Panc1 (cell line): ENCODE results near the gene DOCK1. TPM values are rescaled to one million over a fixed set of nuclear protein-coding genes. Genes with fewer than 3 reads are reported as not detected.

Experiments
- ATAC-seq: fragments of 200-7000 bp; cut with Tn5 transposase; 2 replicates; pipeline ENCODE4 v1.9.1; 2020; ENCODE audit warnings: mild to moderate bottlenecking, moderate library complexity
- BruUV-seq: library from RNA; stranded (reverse); fragments of 400-500 nt; replicated peaks from 2 replicates; lab custom pipeline; 2021; lab: Mats Ljungman, UMichigan
- CTCF ChIA-PET: fragments of 300-600 bp; sonication (Branson Sonifier 250); formaldehyde crosslinking; loops from one replicate; lab custom pipeline; 2022; ENCODE audit warnings: antibody characterized with exemption; lab: Charles Lee
- POLR2A ChIA-PET: fragments of 300-600 bp; sonication (Branson Sonifier 250); formaldehyde crosslinking; loops from one replicate; lab custom pipeline; 2022; ENCODE audit warnings: antibody characterized with exemption; lab: Charles Lee
- DNase-seq: peaks from one replicate; pipeline ENCODE4 v3.0.0-alpha.2; 2010; ENCODE audit warnings: low read depth, low spot score
- H3K27ac ChIP-seq: 2 replicates; pipeline ENCODE4 v1.5.1; 2011; ENCODE audit warnings: mild to moderate bottlenecking, low read length, inconsistent platforms
- H3K27me3 ChIP-seq: fragments of 200-500 bp; sonication (Bioruptor generic); 2 replicates; pipeline ENCODE4 v1.6.0; 2014; ENCODE audit warnings: low read length, inconsistent platforms; ENCODE audit not compliant: control insufficient read depth, insufficient read depth
- H3K36me3 ChIP-seq: fragments of 200-500 bp; sonication (Bioruptor generic); 2 replicates; pipeline ENCODE4 v1.5.1; 2014; ENCODE audit warnings: inconsistent platforms, mild to moderate bottlenecking, low read length, moderate library complexity; ENCODE audit not compliant: control insufficient read depth, insufficient read depth
- H3K4me1 ChIP-seq: 2 replicates; pipeline ENCODE4 v1.5.1; 2011; ENCODE audit warnings: inconsistent platforms, mild to moderate bottlenecking, low read length, moderate library complexity; ENCODE audit not compliant: control insufficient read depth, insufficient read depth
- H3K4me3 ChIP-seq, 2 experiments: 2 replicates each; pipeline ENCODE4 v1.5.1; 2011 to 2012; ENCODE audit warnings: low read depth in 2 of 2, low read length in 2 of 2, mild to moderate bottlenecking in 2 of 2, inconsistent platforms in 1 of 2, moderate library complexity in 1 of 2
- H3K9me3 ChIP-seq: fragments of 200-500 bp; sonication (Bioruptor generic); 2 replicates; pipeline ENCODE4 v1.5.1; 2014; ENCODE audit warnings: low read depth, mild to moderate bottlenecking, inconsistent platforms, low read length, moderate library complexity; ENCODE audit not compliant: control insufficient read depth, insufficient read depth
- POLR2AphosphoS5 ChIP-seq: IDR thresholded peaks from 2 replicates; pipeline ENCODE4 v1.6.1; 2012; ENCODE audit warnings: mild to moderate bottlenecking, low read depth, low read length, moderate library complexity
- SIN3A ChIP-seq: IDR thresholded peaks from 2 replicates; pipeline ENCODE4 v1.6.1; 2012; ENCODE audit warnings: low read depth, mild to moderate bottlenecking, low read length, moderate library complexity, borderline replicate concordance; ENCODE audit not compliant: insufficient read depth
- TCF7L2 ChIP-seq: IDR thresholded peaks from 2 replicates; pipeline ENCODE4 v1.6.1; 2011; ENCODE audit warnings: mild to moderate bottlenecking, low read depth, low read length, inconsistent platforms
- in situ Hi-C: cut with HindIII; loops from 2 replicates; pipeline ENCODE4 v1.10.0; 2016; ENCODE audit warnings: low sequenced_read_pairs, low pct_unique_long_range_greater_than_20kb
- intact Hi-C: fragments of 100-400 bp; cut with micrococcal nuclease; formaldehyde crosslinking; loops from one replicate; pipeline ENCODE4 v1.10.0; 2022; ENCODE audit not compliant: unreplicated experiment
- total RNA-seq: library from RNA; stranded (reverse); gene quantifications from one replicate; pipeline ENCODE4 v1.2.1, GENCODE V29; 2021; ENCODE audit not compliant: unreplicated experiment
- TF ChIP-seq, protein P1 (sequence below): fragments of 450-650 bp; IDR thresholded peaks from 2 replicates; pipeline ENCODE4 v1.5.1; 2017; ENCODE audit warnings: mild to moderate bottlenecking
- TF ChIP-seq, protein P2 (sequence below), 2 experiments: IDR thresholded peaks; 2 replicates each; pipeline ENCODE4 v1.6.1; 2011 to 2012; ENCODE audit warnings: low read depth in 2 of 2, control low read depth in 1 of 2, low read length in 1 of 2, mild to moderate bottlenecking in 1 of 2, moderate library complexity in 1 of 2; ENCODE audit not compliant: insufficient read depth in 1 of 2

DOCK1 gene
- total RNA-seq, 1 experiment from 2014 or later: 67.6 TPM

DNA sequence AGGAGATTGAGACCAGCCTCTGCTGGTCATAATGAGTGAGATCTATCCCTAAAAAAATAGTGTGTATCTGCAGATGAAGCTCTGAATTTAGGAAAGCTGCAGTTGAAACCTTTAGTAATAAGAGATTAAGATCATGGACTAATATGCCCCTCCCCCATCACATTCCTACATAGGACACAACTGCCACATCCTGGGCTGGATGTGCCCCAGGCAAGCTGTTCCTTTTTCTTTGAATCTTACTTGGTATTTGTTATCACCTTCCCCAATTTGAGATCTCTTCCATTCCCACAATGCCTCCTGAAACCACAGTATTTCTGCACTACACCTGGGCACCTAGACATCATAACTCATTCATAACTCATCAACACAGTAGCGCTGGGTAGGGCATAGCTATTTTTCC is 74.1 kb downstream of the DOCK1 start:
- no peak for TF ChIP-seq SIN3A
- TF ChIP-seq TCF7L2: no peak
- TF ChIP-seq, protein P1, sequence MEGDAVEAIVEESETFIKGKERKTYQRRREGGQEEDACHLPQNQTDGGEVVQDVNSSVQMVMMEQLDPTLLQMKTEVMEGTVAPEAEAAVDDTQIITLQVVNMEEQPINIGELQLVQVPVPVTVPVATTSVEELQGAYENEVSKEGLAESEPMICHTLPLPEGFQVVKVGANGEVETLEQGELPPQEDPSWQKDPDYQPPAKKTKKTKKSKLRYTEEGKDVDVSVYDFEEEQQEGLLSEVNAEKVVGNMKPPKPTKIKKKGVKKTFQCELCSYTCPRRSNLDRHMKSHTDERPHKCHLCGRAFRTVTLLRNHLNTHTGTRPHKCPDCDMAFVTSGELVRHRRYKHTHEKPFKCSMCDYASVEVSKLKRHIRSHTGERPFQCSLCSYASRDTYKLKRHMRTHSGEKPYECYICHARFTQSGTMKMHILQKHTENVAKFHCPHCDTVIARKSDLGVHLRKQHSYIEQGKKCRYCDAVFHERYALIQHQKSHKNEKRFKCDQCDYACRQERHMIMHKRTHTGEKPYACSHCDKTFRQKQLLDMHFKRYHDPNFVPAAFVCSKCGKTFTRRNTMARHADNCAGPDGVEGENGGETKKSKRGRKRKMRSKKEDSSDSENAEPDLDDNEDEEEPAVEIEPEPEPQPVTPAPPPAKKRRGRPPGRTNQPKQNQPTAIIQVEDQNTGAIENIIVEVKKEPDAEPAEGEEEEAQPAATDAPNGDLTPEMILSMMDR: no peak
- TF ChIP-seq, protein P2, sequence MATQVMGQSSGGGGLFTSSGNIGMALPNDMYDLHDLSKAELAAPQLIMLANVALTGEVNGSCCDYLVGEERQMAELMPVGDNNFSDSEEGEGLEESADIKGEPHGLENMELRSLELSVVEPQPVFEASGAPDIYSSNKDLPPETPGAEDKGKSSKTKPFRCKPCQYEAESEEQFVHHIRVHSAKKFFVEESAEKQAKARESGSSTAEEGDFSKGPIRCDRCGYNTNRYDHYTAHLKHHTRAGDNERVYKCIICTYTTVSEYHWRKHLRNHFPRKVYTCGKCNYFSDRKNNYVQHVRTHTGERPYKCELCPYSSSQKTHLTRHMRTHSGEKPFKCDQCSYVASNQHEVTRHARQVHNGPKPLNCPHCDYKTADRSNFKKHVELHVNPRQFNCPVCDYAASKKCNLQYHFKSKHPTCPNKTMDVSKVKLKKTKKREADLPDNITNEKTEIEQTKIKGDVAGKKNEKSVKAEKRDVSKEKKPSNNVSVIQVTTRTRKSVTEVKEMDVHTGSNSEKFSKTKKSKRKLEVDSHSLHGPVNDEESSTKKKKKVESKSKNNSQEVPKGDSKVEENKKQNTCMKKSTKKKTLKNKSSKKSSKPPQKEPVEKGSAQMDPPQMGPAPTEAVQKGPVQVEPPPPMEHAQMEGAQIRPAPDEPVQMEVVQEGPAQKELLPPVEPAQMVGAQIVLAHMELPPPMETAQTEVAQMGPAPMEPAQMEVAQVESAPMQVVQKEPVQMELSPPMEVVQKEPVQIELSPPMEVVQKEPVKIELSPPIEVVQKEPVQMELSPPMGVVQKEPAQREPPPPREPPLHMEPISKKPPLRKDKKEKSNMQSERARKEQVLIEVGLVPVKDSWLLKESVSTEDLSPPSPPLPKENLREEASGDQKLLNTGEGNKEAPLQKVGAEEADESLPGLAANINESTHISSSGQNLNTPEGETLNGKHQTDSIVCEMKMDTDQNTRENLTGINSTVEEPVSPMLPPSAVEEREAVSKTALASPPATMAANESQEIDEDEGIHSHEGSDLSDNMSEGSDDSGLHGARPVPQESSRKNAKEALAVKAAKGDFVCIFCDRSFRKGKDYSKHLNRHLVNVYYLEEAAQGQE (IDR thresholded peaks at IDR 0.05; ENCODE audit: insufficient read depth in 1 of 2, low read depth in 2 of 2, low read length in 1 of 2): no peak
- no peak for TF ChIP-seq POLR2AphosphoS5
- Histone ChIP-seq H3K27ac (no peak overlapping the region), H3K36me3 (peaks cover 5% of the 10 kb centered on the region; the same call in 1 of the 2 replicates), H3K4me1 (no peaks in the 10 kb centered on the region), H3K9me3 (no peaks in the 10 kb centered on the region), H3K27me3 (no peaks in the 10 kb centered on the region), H3K4me3 (no peak overlapping the region)
- intact Hi-C loops: no loop called here
- ChIA-PET POLR2A (no interaction called here), CTCF (no interaction called here)
- in situ Hi-C loops: no loop called here
- ATAC-seq (no peak), DNase-seq (no peak)
- BruUV-seq: no TSS peak

DNA sequence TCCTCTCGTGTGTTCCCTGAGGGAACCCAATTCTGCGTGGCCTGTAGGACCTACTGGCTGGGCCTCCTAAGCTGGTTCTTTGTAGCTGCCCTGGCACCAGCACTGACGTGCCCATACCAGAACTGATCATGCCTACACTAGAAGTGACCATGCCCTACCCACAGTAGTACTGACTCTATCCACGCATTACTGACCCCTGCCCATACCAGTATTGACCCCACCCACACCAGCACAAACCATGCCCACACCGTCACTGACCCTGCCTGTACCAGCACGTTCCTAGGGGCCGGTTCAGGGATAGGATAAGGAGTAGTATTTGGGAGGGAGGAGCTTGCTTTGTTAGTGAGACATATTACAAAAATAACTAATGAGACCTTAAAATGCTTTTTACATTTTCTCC is 88.0 kb downstream of the DOCK1 start:
- in situ Hi-C loops (no loop called here), intact Hi-C loops (no loop called here)
- TF ChIP-seq, protein P2 (IDR thresholded peaks at IDR 0.05; ENCODE audit: insufficient read depth in 1 of 2, low read depth in 2 of 2, low read length in 1 of 2): no peak
- TF ChIP-seq POLR2AphosphoS5: no peak
- TF ChIP-seq TCF7L2: no peak
- TF ChIP-seq, protein P1: no peak
- TF ChIP-seq SIN3A: no peak
- POLR2A ChIA-PET: no interaction called here
- CTCF ChIA-PET: no interaction called here
- no peaks in the 10 kb centered on the region for H3K9me3 ChIP-seq
- peaks cover 16% of the 10 kb centered on the region for H3K36me3 ChIP-seq
- DNase-seq (no peak), ATAC-seq (no peak)
- H3K4me1 ChIP-seq: no peaks in the 10 kb centered on the region
- H3K27ac ChIP-seq: no peak overlapping the region
- no TSS peak for BruUV-seq
- no peak overlapping the region for H3K4me3 ChIP-seq
- no peaks in the 10 kb centered on the region for H3K27me3 ChIP-seq
